ENCODE results near the gene ASB9.
"Not testable (repeated sequence)": the region's sequence is repeated elsewhere in the genome, so short reads cannot be mapped to it uniquely, and the experiment has no call there.

The ASB9 gene

DNA sequence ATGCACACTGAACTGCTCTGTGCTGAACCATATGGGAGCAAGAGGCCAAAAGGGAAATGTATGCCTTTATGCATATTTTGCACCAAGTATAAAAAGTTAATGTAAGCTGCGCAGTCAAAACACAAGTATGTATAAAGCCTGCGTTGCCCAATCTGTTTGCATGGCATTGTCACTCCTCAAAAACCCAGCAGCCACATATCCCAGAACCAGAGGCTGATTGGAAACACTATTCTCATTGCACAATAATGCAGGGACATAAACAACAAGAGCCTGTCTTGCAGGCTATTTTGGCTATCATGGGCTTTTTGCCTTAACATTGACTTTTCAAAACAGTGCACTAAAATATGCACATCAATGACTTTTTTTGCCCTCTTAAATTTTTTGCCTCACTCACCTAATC is 5.1 kb upstream of the ASB9 start:
- no peak for DNase-seq
- peaks cover 36% of the 10 kb centered on the region for H3K27me3 Mint-ChIP-seq
- peaks cover 5% of the 10 kb centered on the region for H3K4me1 Mint-ChIP-seq (ENCODE audit: low read depth)
- no peaks in the 10 kb centered on the region for H3K36me3 Mint-ChIP-seq (ENCODE audit: low read depth)
- H3K4me3 Mint-ChIP-seq: no peak overlapping the region
- H3K9me3 Mint-ChIP-seq: no peaks in the 10 kb centered on the region
- H3K27ac Mint-ChIP-seq: no peak overlapping the region

DNA sequence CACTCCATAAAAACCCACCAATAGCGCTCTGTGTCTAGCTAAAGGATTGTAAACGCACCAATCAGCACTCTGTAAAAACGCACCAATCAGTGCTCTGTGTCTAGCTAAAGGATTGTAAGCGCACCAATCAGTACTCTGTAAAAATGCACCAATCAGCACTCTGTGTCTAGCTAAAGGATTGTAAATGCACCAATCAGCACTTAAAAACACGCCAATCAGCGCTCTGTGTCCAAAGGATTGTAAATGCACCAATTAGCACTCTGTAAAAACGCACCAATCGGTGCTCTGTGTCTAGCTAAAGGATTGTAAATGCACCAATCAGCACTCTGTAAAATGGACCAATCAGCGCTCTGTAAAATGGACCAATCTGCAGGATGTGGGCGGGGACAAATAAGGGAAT is 3.4 kb upstream of the ASB9 start:
- H3K36me3 Mint-ChIP-seq (ENCODE audit: low read depth); DNase-seq; H3K27ac Mint-ChIP-seq; H3K9me3 Mint-ChIP-seq; H3K4me3 Mint-ChIP-seq: not testable (repeated sequence)
- H3K27me3 Mint-ChIP-seq: peaks cover 27% of the 10 kb centered on the region
- peaks cover 12% of the 10 kb centered on the region for H3K4me1 Mint-ChIP-seq (ENCODE audit: low read depth)

DNA sequence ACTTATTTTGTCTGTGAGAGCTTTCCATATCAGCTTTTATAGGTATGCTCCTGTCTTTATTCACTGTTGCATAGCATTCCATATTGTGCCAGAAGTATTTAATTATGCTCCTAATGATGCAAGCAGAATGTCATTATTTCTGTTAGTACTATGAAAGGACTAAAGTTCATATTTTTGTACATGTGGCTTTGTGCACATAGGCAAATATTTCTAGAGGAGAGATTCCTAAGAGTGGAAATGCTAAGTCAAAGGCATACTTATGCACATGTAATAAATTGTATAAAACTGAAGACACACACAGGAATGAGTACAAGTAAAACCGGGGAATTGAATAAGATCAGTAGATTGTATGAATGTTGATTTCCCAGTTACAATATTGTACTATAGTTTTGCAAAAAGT is 1.9 kb upstream of the ASB9 start:
- H3K9me3 Mint-ChIP-seq: no peaks in the 10 kb centered on the region
- H3K36me3 Mint-ChIP-seq (ENCODE audit: low read depth): no peaks in the 10 kb centered on the region
- H3K27ac Mint-ChIP-seq: no peak overlapping the region
- H3K4me1 Mint-ChIP-seq (ENCODE audit: low read depth): peaks cover 12% of the 10 kb centered on the region
- DNase-seq: no peak
- no peak overlapping the region for H3K4me3 Mint-ChIP-seq
- H3K27me3 Mint-ChIP-seq: peaks cover 26% of the 10 kb centered on the region

DNA sequence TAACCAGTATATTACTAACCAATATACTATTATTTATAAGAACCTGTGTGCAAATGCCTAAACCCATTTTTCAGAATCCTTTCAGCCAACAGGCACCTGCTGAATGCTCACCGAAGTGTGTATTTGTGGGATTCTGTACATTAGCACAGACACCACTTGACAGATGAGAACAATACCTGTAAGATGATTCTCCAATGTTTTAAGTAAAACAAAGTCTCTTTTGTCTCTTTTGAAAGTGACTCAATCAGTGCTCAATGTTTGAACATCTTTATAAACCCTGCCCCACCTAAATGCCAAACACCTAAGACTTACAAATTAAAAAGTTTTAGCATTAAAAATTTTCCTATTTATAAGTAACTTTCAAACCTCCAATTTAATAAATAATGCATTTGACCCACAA is 763 bp downstream of the ASB9 start:
- Mint-ChIP-seq H3K27ac (no peak overlapping the region), H3K27me3 (peaks cover 25% of the 10 kb centered on the region), H3K36me3 (ENCODE audit: low read depth) (no peaks in the 10 kb centered on the region), H3K4me3 (no peak overlapping the region), H3K9me3 (no peaks in the 10 kb centered on the region), H3K4me1 (ENCODE audit: low read depth) (peaks cover 12% of the 10 kb centered on the region)
- DNase-seq: no peak

DNA sequence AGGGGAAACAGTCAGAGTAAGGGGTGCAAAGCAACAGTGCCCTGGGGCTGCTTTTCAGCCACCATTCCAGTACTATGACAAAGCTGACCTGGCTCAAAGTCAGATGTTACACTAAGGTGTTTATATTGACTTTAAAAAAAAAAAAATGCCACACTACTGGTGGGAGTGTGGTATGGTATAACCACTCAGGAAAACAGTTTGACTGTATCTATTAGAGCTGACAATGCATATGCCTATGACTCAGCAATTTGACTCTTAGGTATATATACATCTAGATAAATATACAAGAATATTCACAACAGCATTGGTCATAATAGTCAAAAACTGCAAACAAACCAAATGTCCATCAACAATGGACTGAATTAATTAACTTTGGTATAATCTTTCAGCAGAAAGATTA is 15.0 kb downstream of the ASB9 start:
- no peaks in the 10 kb centered on the region for H3K4me1 Mint-ChIP-seq (ENCODE audit: low read depth)

DNA sequence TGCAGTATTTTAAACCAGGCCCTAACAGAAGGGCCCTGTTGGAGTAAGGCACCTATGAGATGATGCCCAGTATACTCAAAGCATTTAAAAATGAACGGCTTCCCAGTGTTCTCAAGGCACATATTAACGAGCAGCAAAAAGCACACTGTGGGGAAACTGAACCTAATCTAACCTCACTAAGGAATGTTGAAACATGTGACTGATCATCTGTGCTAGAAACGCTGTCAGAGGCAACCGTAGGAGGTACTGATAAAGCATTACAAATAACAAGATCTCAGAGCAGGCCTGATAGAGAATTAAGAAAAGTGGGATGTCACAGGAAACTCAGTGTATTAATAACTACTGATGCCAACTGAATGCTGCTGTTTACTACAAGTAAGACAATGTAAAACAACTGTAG is 24.0 kb downstream of the ASB9 start:
- Mint-ChIP-seq H3K9me3 (no peaks in the 10 kb centered on the region), H3K36me3 (ENCODE audit: low read depth) (no peaks in the 10 kb centered on the region), H3K4me1 (ENCODE audit: low read depth) (peaks cover 28% of the 10 kb centered on the region), H3K4me3 (no peak overlapping the region), H3K27me3 (peaks cover 24% of the 10 kb centered on the region), H3K27ac (no peak overlapping the region)
- no peak for DNase-seq

More for the DNA sequence above, 15.0 kb downstream of the ASB9 start:
- Mint-ChIP-seq H3K4me3 (no peak overlapping the region), H3K27me3 (peaks cover 20% of the 10 kb centered on the region), H3K36me3 (ENCODE audit: low read depth) (no peaks in the 10 kb centered on the region), H3K9me3 (no peaks in the 10 kb centered on the region), H3K27ac (no peak overlapping the region)
- no peak for DNase-seq

DNA sequence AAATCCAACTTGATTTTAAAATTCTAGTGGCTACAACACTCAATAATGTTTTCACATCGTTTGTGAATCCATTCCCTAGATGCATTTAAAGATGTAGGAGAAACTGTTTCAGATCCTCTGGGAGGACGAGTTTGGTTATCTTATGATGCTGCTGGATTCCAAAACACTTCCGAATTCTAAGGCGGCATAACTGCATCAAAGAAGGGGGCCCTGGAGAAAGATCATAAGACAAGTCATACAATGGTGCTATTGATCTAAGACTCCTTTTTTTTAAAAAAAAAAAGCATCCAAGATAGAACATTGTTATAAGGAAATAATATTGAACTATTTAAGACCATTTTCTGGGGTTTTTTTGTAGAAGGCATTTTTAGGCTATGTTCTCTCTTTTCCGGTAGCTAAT is 25.5 kb downstream of the ASB9 start:
- Mint-ChIP-seq H3K4me3 (no peak overlapping the region), H3K4me1 (ENCODE audit: low read depth) (peaks cover 28% of the 10 kb centered on the region), H3K9me3 (no peaks in the 10 kb centered on the region), H3K36me3 (ENCODE audit: low read depth) (no peaks in the 10 kb centered on the region), H3K27me3 (peaks cover 25% of the 10 kb centered on the region), H3K27ac (no peak overlapping the region)
- no peak for DNase-seq

DNA sequence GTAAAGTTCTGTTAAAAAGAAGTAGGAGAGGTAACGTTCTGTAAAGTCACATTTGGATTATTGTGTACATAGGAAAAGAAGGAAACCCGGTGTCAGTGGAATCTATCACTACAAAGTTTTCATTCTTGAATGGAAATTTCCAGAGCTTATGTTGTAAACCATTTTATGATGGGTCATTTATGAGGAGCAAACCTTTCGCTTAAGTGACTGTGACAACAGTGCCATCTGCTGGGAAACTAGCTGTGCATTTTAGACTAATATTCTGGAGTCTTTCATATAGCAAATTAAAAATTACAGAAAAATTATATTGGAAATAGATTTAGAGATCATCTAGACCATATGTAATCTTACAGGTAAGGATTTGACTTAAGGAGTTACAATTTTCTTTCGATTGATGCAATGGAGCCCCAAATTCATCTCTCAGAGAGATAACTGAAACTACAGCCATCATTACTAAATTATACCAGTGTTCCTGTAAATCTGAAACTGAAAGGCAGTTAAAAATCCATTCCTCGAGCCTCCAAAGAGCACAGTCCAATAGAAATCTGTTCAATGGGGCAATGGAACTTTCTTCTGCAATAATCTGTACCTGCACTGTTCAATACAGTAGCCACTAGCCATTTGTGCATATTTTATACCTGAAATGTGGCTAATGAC is 26.9 kb downstream of the ASB9 start:
- Mint-ChIP-seq H3K4me1 (ENCODE audit: low read depth) (peaks cover 28% of the 10 kb centered on the region), H3K36me3 (ENCODE audit: low read depth) (no peaks in the 10 kb centered on the region), H3K9me3 (no peaks in the 10 kb centered on the region), H3K27me3 (peaks cover 27% of the 10 kb centered on the region), H3K4me3 (no peak overlapping the region), H3K27ac (no peak overlapping the region)
- DNase-seq: no peak

DNA sequence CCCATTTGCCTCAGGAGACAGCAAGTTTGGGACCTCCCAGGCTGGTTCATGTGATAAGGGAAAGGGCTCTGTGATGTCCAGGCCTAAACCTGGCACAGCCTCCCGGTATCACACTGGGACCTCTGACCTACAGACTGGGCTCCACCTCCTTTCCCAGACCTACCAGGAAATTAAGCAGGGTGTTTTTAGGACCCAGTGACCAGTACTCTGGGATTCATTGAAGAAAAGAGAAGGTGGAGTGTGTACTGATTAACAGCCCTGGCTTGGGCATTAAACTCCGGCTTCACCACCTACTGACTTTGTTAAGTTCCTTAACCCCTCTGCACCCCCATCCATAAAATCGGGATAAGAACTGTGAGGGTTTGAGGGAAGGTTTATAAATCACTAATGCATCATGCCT is 28.6 kb downstream of the ASB9 start:
- Mint-ChIP-seq H3K36me3 (ENCODE audit: low read depth) (no peaks in the 10 kb centered on the region), H3K27ac (no peak overlapping the region), H3K4me3 (no peak overlapping the region)

DNA sequence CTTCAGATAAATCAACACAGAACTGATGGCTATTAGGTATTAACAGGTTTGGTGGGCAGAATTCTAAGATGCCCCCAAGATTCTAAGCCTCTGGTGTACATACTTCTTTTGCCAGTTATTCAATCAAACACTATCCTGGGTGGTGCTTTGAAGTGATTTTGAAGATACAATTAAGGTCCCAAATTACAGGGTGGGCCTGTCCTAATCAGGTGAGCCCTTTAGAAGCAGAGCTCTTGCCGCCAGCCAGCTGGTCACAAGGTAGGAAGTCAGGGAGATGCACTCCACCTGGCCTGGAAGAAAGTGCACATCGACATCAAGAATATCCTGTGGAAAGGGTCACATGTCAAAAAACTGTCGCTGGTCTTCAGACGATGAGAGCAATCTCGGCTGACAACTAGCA is 29.5 kb downstream of the ASB9 start:
- Mint-ChIP-seq H3K36me3 (ENCODE audit: low read depth) (no peaks in the 10 kb centered on the region), H3K4me3 (no peak overlapping the region), H3K9me3 (no peaks in the 10 kb centered on the region), H3K4me1 (ENCODE audit: low read depth) (peaks cover 10% of the 10 kb centered on the region), H3K27me3 (peaks cover 47% of the 10 kb centered on the region), H3K27ac (no peak overlapping the region)
- no peak for DNase-seq

More for the DNA sequence above, 28.6 kb downstream of the ASB9 start:
- Mint-ChIP-seq H3K27me3 (peaks cover 38% of the 10 kb centered on the region), H3K9me3 (no peaks in the 10 kb centered on the region), H3K4me1 (ENCODE audit: low read depth) (peaks cover 14% of the 10 kb centered on the region)
- DNase-seq: no peak

DNA sequence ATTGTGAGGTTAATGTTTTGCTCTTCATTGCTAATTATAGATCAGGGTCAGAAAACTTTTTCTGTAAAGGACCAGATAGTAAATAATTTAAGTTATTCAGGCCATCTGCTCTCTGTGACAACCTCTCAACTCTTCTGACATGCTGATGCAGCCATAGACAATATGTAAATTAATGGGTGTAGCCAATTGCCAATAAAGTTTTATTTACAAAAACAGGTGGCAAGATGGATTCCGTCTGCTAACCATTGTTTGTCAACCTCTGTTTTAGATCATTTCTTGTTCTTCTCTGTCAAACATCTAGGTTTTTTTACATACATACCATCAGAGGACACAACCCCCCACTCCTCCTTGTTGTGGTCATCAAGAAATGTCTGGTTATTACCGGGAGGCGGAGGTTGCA is 33.7 kb downstream of the ASB9 start:
- no peaks in the 10 kb centered on the region for H3K9me3 Mint-ChIP-seq
- no peak overlapping the region for H3K27ac Mint-ChIP-seq
- H3K36me3 Mint-ChIP-seq (ENCODE audit: low read depth): no peaks in the 10 kb centered on the region
- no peak overlapping the region for H3K4me3 Mint-ChIP-seq
- DNase-seq: no peak
- peaks cover 55% of the 10 kb centered on the region for H3K27me3 Mint-ChIP-seq
- no peaks in the 10 kb centered on the region for H3K4me1 Mint-ChIP-seq (ENCODE audit: low read depth)

DNA sequence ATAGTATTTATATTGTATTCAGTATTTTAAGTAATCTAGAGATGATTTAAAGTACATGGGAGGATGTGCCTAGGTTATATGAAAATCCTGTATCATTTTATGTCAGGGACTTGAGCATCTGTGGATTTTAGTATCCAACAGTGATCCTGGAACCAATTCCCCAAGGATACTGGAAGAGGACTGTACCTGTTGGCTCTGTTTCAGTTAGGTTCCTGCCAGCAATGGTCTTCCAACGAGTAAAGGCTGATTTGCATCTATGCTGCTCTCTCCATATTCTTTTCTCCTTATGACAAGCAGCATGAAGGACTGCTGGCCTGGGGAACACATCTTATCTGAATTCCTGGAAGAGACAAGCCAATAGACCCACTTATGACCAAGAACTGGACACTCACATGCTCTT is 34.9 kb downstream of the ASB9 start:
- H3K27me3 Mint-ChIP-seq: peaks cover 62% of the 10 kb centered on the region

DNA sequence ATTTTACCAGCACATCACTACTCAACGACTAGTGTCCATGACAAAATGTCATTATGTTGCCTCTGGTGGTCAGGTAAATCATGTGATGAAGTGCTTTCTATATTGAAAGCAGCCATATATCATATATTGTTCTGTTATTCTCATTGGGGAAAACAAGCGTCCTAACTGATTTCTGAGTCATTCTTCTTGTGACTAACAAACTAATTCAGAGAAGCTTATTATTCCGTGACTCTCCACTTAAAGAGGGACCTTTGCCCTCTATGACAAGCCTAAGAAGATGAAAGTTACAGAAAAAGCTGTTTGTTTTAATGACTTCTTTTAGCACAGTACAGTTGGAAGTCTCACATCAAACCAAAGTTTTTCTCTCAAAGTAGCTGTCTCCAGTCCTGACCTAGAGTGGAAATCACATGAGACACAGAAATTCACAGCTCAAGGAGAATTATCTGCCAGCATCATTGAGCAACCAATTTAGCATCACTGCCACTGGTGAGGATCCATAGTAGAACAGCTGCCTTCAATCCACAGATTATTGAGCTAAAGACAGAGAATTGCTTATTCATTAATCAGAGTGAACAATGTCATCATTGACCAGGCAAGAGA is 36.4 kb downstream of the ASB9 start:
- H3K27me3 Mint-ChIP-seq: peaks cover 65% of the 10 kb centered on the region
- no peak for DNase-seq
- no peak overlapping the region for H3K4me3 Mint-ChIP-seq
- H3K36me3 Mint-ChIP-seq (ENCODE audit: low read depth): no peaks in the 10 kb centered on the region
- no peaks in the 10 kb centered on the region for H3K9me3 Mint-ChIP-seq
- H3K4me1 Mint-ChIP-seq (ENCODE audit: low read depth): no peaks in the 10 kb centered on the region
- H3K27ac Mint-ChIP-seq: no peak overlapping the region

More for the DNA sequence above, 34.9 kb downstream of the ASB9 start:
- Mint-ChIP-seq H3K27ac (no peak overlapping the region), H3K36me3 (ENCODE audit: low read depth) (no peaks in the 10 kb centered on the region), H3K4me1 (ENCODE audit: low read depth) (no peaks in the 10 kb centered on the region), H3K4me3 (no peak overlapping the region), H3K9me3 (no peaks in the 10 kb centered on the region)
- no peak for DNase-seq

DNA sequence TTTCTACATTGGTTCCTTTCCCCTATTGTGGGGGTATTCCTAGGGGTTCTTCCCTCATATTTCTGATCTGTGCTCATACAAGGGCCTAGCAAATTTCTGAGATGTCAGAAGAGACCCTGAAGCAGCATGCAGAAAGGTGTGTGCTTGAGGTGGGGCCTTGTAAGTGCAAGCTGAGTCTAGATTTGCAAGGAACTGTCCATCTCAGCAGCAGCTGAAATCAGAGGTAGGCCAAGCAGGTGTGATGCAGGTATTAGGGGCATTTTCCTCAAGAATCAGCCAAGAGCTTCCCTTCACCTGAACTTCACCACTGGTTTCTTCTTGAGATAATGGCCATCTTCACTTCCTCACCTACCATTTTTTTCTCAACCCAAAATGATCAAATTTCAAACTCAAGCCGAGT is 45.1 kb downstream of the ASB9 start:
- DNase-seq: no peak
- Mint-ChIP-seq H3K4me1 (ENCODE audit: low read depth) (peaks cover 3% of the 10 kb centered on the region), H3K27ac (no peak overlapping the region), H3K27me3 (peaks cover 20% of the 10 kb centered on the region), H3K9me3 (no peaks in the 10 kb centered on the region), H3K4me3 (no peak overlapping the region), H3K36me3 (ENCODE audit: low read depth) (no peaks in the 10 kb centered on the region)

DNA sequence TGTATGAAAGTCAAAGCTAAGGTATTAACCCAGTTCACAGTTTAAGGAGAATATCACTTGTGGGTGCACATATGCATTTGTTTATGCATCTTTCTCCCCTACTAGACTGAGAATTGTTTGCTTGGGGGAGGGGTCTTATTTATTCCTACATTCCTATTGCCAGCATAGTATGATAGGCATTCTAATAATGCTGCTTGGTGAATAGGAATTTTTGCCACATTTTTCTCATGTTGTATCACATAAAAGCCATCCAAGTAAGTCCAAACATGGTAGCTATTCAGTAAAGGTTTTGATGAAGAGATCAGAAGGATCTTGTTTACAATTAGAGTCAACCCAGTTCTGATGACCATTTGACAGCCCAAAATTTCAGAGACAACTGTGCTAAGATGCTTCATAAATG is 48.6 kb downstream of the ASB9 start:
- no peak for DNase-seq
- Mint-ChIP-seq H3K36me3 (ENCODE audit: low read depth) (no peaks in the 10 kb centered on the region), H3K4me3 (no peak overlapping the region), H3K27me3 (peaks cover 32% of the 10 kb centered on the region), H3K27ac (no peak overlapping the region), H3K9me3 (no peaks in the 10 kb centered on the region), H3K4me1 (ENCODE audit: low read depth) (peaks cover 3% of the 10 kb centered on the region)

DNA sequence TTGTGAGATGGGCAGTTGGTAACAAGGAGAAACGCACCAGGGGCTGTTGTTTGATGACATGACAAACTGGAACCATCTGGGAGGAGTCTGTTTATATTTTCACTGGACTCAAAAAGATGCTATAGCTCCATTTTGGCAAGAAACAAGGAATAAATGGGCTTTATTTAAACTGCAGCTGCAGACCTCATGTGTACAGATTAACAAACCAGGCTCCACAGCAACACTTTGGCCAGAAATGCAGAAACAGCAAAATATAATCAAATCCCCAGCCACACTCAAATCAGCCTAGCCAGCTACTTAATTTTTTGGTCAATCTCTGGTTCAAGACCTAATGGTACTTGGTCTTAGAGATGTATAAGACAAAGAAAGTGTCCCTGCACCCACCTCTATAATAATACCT is 52.7 kb downstream of the ASB9 start:
- Mint-ChIP-seq H3K27ac (no peak overlapping the region), H3K27me3 (peaks cover 50% of the 10 kb centered on the region), H3K4me3 (no peak overlapping the region), H3K4me1 (ENCODE audit: low read depth) (peaks cover 3% of the 10 kb centered on the region), H3K9me3 (no peaks in the 10 kb centered on the region), H3K36me3 (ENCODE audit: low read depth) (no peaks in the 10 kb centered on the region)
- DNase-seq: no peak

Data from activated T-cell treated with anti-CD3 and anti-CD28 coated beads, Interleukin-2, amount 50 U/mL, for 24 hours (primary cell).